ENCODE measurements around the gene TMEM212.
"Not testable (repeated sequence)": the region's sequence is repeated elsewhere in the genome, so short reads cannot be mapped to it uniquely, and the experiment has no call there.

DNA sequence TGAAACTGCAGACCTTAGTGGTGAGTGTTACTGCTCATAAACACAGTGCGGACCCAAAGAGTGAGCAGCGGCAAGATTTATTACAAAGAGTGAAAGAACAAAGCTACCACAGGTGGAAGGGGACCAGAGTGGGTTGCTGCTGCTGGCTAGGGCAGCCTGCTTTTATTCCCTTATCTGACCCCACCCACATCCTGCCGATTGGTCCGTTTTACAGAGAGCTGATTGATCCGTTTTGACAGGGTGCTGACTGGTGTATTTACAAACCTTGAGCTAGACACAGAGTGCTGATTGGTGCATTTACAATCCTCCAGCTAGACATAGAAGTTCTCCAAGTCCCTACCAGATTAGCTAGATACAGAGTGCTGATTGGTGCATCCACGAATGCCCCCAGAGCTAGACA, 63.4 kb downstream of the TMEM212 start:
- not testable (repeated sequence) for TF ChIP-seq POLR2AphosphoS5 (IDR thresholded peaks at IDR 0.05; ENCODE audit: low read depth); SPI1 (IDR thresholded peaks at IDR 0.05; ENCODE audit: borderline replicate concordance, low read depth); GABPA (IDR thresholded peaks at IDR 0.05; ENCODE audit: low read depth)
- TF ChIP-seq, protein P1, sequence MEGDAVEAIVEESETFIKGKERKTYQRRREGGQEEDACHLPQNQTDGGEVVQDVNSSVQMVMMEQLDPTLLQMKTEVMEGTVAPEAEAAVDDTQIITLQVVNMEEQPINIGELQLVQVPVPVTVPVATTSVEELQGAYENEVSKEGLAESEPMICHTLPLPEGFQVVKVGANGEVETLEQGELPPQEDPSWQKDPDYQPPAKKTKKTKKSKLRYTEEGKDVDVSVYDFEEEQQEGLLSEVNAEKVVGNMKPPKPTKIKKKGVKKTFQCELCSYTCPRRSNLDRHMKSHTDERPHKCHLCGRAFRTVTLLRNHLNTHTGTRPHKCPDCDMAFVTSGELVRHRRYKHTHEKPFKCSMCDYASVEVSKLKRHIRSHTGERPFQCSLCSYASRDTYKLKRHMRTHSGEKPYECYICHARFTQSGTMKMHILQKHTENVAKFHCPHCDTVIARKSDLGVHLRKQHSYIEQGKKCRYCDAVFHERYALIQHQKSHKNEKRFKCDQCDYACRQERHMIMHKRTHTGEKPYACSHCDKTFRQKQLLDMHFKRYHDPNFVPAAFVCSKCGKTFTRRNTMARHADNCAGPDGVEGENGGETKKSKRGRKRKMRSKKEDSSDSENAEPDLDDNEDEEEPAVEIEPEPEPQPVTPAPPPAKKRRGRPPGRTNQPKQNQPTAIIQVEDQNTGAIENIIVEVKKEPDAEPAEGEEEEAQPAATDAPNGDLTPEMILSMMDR (IDR thresholded peaks at IDR 0.05; ENCODE audit: insufficient read depth, low read length), result not testable (repeated sequence)
- TF ChIP-seq, protein P2, sequence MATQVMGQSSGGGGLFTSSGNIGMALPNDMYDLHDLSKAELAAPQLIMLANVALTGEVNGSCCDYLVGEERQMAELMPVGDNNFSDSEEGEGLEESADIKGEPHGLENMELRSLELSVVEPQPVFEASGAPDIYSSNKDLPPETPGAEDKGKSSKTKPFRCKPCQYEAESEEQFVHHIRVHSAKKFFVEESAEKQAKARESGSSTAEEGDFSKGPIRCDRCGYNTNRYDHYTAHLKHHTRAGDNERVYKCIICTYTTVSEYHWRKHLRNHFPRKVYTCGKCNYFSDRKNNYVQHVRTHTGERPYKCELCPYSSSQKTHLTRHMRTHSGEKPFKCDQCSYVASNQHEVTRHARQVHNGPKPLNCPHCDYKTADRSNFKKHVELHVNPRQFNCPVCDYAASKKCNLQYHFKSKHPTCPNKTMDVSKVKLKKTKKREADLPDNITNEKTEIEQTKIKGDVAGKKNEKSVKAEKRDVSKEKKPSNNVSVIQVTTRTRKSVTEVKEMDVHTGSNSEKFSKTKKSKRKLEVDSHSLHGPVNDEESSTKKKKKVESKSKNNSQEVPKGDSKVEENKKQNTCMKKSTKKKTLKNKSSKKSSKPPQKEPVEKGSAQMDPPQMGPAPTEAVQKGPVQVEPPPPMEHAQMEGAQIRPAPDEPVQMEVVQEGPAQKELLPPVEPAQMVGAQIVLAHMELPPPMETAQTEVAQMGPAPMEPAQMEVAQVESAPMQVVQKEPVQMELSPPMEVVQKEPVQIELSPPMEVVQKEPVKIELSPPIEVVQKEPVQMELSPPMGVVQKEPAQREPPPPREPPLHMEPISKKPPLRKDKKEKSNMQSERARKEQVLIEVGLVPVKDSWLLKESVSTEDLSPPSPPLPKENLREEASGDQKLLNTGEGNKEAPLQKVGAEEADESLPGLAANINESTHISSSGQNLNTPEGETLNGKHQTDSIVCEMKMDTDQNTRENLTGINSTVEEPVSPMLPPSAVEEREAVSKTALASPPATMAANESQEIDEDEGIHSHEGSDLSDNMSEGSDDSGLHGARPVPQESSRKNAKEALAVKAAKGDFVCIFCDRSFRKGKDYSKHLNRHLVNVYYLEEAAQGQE (IDR thresholded peaks at IDR 0.05; ENCODE audit: insufficient replicate concordance, low read depth), result not testable (repeated sequence)
